SJSA1 (cell line): ENCODE results near the gene USP17L19. TPM values are rescaled to one million over a fixed set of nuclear protein-coding genes. Genes with fewer than 3 reads are reported as not detected.
"Not testable (repeated sequence)": the region's sequence is repeated elsewhere in the genome, so short reads cannot be mapped to it uniquely, and the experiment has no call there.

Experiments
- DNase-seq, 2 experiments: peaks; one replicate each; pipeline ENCODE4 v3.0.0-alpha.2; 2015 to 2020; ENCODE audit warnings: low spot score in 2 of 2, low read depth in 1 of 2
- H3K27ac ChIP-seq: fragments of 250-450 bp; sonication (Bioruptor Pico); 2 replicates; pipeline ENCODE4 v1.5.1; 2020; ENCODE audit warnings: mild to moderate bottlenecking, moderate library complexity
- H3K27me3 ChIP-seq: fragments of 250-450 bp; sonication (Bioruptor Pico); replicated peaks from 2 replicates; pipeline ENCODE4 v1.5.1; 2020; ENCODE audit warnings: mild to moderate bottlenecking, moderate library complexity
- H3K36me3 ChIP-seq: fragments of 250-450 bp; sonication (Bioruptor Pico); 2 replicates; pipeline ENCODE4 v1.5.1; 2020; ENCODE audit warnings: mild to moderate bottlenecking
- H3K4me1 ChIP-seq: fragments of 250-450 bp; sonication (Bioruptor Pico); replicated peaks from 2 replicates; pipeline ENCODE4 v1.6.1; 2021; ENCODE audit warnings: mild to moderate bottlenecking
- H3K4me3 ChIP-seq: fragments of 250-450 bp; sonication (Bioruptor Pico); 2 replicates; pipeline ENCODE4 v1.5.1; 2020; ENCODE audit warnings: mild to moderate bottlenecking
- H3K9me3 ChIP-seq: fragments of 250-450 bp; sonication (Bioruptor Pico); replicated peaks from 2 replicates; pipeline ENCODE4 v1.5.1; 2020; ENCODE audit warnings: mild to moderate bottlenecking
- total RNA-seq: library from RNA; depleted of rRNA; stranded (reverse); fragments of >200 nt; shearing (Covaris generic); gene quantifications from 2 replicates; pipeline ENCODE4 v1.2.3, GENCODE V29; 2014; rRNA removed

Gene USP17L19
- total RNA-seq = not detected in 2 replicates

- not testable (repeated sequence) for H3K27ac ChIP-seq, H3K36me3 ChIP-seq
Measured at GRCh38 chr4:9253078-9253477, at the start of gene USP17L19. Gene USP17L19, plus strand, starts transcription at chr4:9253378. Its CDS starts 0 bp downstream, at chr4:9253378.

GRCh38 chr4:9210357-9210756, 42.8 kb upstream of the USP17L19 start, which contains the start of gene USP17L10:
Gene USP17L10, plus strand, starts transcription at chr4:9210657. Its CDS starts 0 bp downstream, at chr4:9210657.
- H3K36me3 ChIP-seq, H3K27ac ChIP-seq, H3K4me1 ChIP-seq, H3K4me3 ChIP-seq, H3K9me3 ChIP-seq, DNase-seq, H3K27me3 ChIP-seq: not testable (repeated sequence)

More at GRCh38 chr4:9253078-9253477, at the start of gene USP17L19:
- not testable (repeated sequence) for H3K4me1 ChIP-seq, H3K9me3 ChIP-seq, DNase-seq, H3K4me3 ChIP-seq, H3K27me3 ChIP-seq

- peak in 1 of 2 experiments; percentile 50 for DNase-seq
Measured at GRCh38 chr4:9214701-9215100, 38.5 kb upstream of the USP17L19 start.

GRCh38 chr4:9215105-9215504, 38.1 kb upstream of the USP17L19 start, which contains the start of gene USP17L11:
Gene USP17L11, plus strand, starts transcription at chr4:9215405. Its CDS starts 0 bp downstream, at chr4:9215405.
- H3K4me3 ChIP-seq, H3K27me3 ChIP-seq, H3K9me3 ChIP-seq, H3K36me3 ChIP-seq, H3K27ac ChIP-seq, DNase-seq, H3K4me1 ChIP-seq: not testable (repeated sequence)

More at GRCh38 chr4:9214701-9215100, 38.5 kb upstream of the USP17L19 start:
- not testable (repeated sequence) for H3K27me3 ChIP-seq, H3K4me1 ChIP-seq, H3K36me3 ChIP-seq, H3K4me3 ChIP-seq, H3K27ac ChIP-seq, H3K9me3 ChIP-seq

- H3K9me3 ChIP-seq, DNase-seq, H3K4me1 ChIP-seq, H3K27me3 ChIP-seq, H3K4me3 ChIP-seq, H3K27ac ChIP-seq, H3K36me3 ChIP-seq: not testable (repeated sequence)
Measured at GRCh38 chr4:9219852-9220251, 33.3 kb upstream of the USP17L19 start, which contains the start of gene USP17L12. Gene USP17L12, plus strand, starts transcription at chr4:9220152. Its CDS starts 0 bp downstream, at chr4:9220152.

- H3K27ac ChIP-seq, H3K36me3 ChIP-seq, H3K4me1 ChIP-seq, H3K4me3 ChIP-seq, DNase-seq, H3K9me3 ChIP-seq, H3K27me3 ChIP-seq: not testable (repeated sequence)
Measured at GRCh38 chr4:9224596-9224995, 28.6 kb upstream of the USP17L19 start, which contains the start of gene USP17L13. Gene USP17L13, plus strand, starts transcription at chr4:9224896. Its CDS starts 0 bp downstream, at chr4:9224896.

GRCh38 chr4:9230249-9230648, 22.9 kb upstream of the USP17L19 start:
- not testable (repeated sequence) for H3K4me3 ChIP-seq, H3K27me3 ChIP-seq, H3K9me3 ChIP-seq, H3K4me1 ChIP-seq, DNase-seq, H3K27ac ChIP-seq, H3K36me3 ChIP-seq

GRCh38 chr4:9234085-9234484, 19.1 kb upstream of the USP17L19 start, which contains the start of gene USP17L15:
Gene USP17L15, plus strand, starts transcription at chr4:9234385. Its CDS starts 0 bp downstream, at chr4:9234385.
- H3K4me1 ChIP-seq, H3K4me3 ChIP-seq, H3K36me3 ChIP-seq, H3K27me3 ChIP-seq, H3K27ac ChIP-seq, H3K9me3 ChIP-seq, DNase-seq: not testable (repeated sequence)

- not testable (repeated sequence) for H3K27ac ChIP-seq, H3K36me3 ChIP-seq, H3K4me3 ChIP-seq, H3K9me3 ChIP-seq, H3K27me3 ChIP-seq, H3K4me1 ChIP-seq
- peak; percentile 0 to 54 for DNase-seq
Measured at GRCh38 chr4:9238461-9238860, 14.7 kb upstream of the USP17L19 start.

GRCh38 chr4:9243579-9243978, 9.6 kb upstream of the USP17L19 start, which contains the start of gene USP17L17:
Gene USP17L17, plus strand, starts transcription at chr4:9243879. Its CDS starts 0 bp downstream, at chr4:9243879.
- H3K4me1 ChIP-seq, H3K9me3 ChIP-seq, H3K27ac ChIP-seq, H3K27me3 ChIP-seq, H3K36me3 ChIP-seq, DNase-seq, H3K4me3 ChIP-seq: not testable (repeated sequence)

GRCh38 chr4:9247953-9248680, 5.1 kb upstream of the USP17L19 start, which contains the start of gene USP17L18:
Gene USP17L18, plus strand, starts transcription at chr4:9248630. Its CDS starts 0 bp downstream, at chr4:9248630.
- DNase-seq = peak; percentile 1 to 51
- not testable (repeated sequence) for H3K27ac ChIP-seq, H3K4me1 ChIP-seq, H3K27me3 ChIP-seq, H3K9me3 ChIP-seq, H3K36me3 ChIP-seq, H3K4me3 ChIP-seq

GRCh38 chr4:9257824-9258223, 4.6 kb downstream of the USP17L19 start, which contains the start of gene USP17L20:
Gene USP17L20, plus strand, starts transcription at chr4:9258124. Its CDS starts 0 bp downstream, at chr4:9258124.
- H3K27me3 ChIP-seq, H3K4me1 ChIP-seq, H3K4me3 ChIP-seq, H3K27ac ChIP-seq, H3K9me3 ChIP-seq, DNase-seq, H3K36me3 ChIP-seq: not testable (repeated sequence)

GRCh38 chr4:9262572-9262971, 9.4 kb downstream of the USP17L19 start, which contains the start of gene USP17L21:
Gene USP17L21, plus strand, starts transcription at chr4:9262872. Its CDS starts 0 bp downstream, at chr4:9262872.
- not testable (repeated sequence) for H3K9me3 ChIP-seq, H3K4me1 ChIP-seq, H3K27ac ChIP-seq, H3K4me3 ChIP-seq, H3K27me3 ChIP-seq, H3K36me3 ChIP-seq, DNase-seq

GRCh38 chr4:9267319-9267718, 14.1 kb downstream of the USP17L19 start, which contains the start of gene USP17L22:
Gene USP17L22, plus strand, starts transcription at chr4:9267619. Its CDS starts 0 bp downstream, at chr4:9267619.
- H3K27me3 ChIP-seq, DNase-seq, H3K27ac ChIP-seq, H3K4me1 ChIP-seq, H3K36me3 ChIP-seq, H3K9me3 ChIP-seq, H3K4me3 ChIP-seq: not testable (repeated sequence)
